Hematopoietic multipotent progenitor cell treated with erythropoietin and hydrocortisone succinate and interleukin-3 and kit ligand, for 6 days (in vitro differentiated cells): ENCODE measurements around the gene ME2.
"Not testable (repeated sequence)": the region's sequence is repeated elsewhere in the genome, so short reads cannot be mapped to it uniquely, and the experiment has no call there.

Experiments used
- DNase-seq: peaks from one replicate; pipeline ENCODE4 v3.0.0-alpha.2; 2015

ME2 gene

GRCh38 chr18:50928551-50928950 is 49.6 kb downstream of the ME2 start:
- no peak for DNase-seq

DNA sequence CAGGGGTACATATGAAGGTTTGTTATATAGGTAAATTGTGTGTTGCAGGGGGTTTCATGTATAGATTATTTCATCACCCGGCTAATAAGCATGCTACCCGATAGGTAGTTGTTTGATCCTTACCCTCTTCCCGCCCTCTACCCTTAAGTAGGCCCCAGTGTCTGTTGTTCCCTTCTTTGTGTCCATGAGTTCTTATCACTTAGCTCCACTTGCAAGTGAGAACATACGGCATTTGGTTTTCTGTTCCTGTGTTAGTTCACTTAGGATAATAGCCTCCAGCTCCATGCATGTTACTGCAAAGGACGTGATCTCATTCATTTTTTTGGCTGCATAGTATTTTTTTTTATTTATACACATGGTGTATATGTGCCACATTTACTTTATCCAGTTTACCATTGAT is 54.8 kb downstream of the ME2 start:
- no peak for DNase-seq

DNA sequence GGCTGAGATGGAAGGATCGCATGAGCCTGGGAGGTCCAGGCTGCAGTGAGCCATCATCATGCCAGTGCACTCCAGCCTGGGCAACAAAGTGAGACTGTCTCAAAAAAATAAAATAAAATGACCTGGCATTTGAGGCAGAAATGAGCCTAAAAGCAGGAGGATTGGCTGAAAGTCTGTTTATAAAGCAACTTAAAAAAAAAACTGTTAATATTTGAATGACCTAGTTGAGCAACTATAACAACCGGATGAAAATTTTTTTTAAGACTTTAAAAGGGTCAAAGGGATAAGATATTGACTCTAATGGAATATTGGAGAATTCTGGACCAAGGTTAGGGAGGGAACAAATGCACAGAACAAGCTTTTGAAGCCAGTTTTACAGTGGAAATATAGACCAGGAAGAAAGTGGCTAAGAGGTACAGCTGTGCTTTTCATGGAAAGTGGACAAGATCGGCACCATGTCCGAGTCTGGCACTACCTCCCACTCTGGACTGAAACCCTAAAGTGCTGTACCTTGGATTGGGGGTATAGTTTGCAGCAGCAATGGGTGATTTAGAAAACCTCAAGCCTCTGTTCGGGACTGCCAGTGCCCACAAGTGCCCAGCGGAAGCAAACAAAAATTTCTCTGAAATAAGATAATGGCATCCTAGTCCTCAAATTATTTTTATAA is 55.8 kb downstream of the ME2 start:
- no peak for DNase-seq

DNA sequence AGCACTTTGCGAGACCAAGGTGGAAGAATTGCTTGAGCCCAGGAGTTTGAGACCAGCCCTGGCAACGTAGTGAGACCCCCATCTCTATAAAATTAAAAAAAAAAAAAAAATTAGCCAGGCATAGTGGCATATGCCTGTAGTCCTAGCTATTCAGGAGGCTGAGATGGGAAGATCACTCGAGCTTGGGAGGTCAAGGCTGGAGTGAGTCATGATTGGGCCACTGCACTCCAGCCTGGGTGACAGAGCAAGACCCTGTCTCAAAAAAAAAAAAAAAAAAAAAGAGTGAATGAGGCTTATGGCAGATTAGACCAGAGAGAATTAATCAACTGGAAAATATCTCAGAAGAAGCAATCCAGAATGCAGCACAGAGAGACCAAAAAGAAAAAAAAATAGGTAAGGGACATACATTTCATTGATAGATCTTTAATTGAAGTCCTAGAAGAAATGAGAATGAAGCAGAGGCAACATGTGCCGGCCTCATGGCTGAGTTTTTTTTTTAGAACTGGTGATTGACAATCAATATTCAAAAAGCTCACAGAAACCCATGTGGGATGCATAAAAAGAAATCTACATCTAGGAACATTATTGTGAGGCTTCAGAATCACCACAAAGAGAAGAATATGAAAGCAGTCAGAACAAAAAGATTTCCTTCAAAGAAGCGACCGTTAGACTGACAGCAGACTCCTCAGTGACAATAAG is 56.7 kb downstream of the ME2 start:
- no peak for DNase-seq

DNA sequence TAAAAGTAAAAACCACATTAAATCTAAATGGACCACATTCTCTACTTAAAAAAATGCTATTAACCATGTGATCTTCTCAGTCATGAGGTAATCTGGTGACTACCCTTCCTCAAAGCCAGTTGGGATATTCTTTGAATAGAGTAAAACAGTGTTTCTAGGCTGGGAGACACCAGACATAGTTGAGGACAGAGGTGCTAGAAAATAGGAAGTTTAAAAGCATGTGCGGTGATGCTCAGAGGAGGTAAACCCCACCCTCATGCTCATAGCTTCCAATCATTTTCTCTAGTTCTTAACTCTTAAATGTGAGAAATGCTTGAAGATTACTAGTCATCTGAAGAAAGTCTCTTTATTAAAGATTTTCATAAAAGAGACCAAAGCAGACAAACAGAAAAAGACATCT is 58.3 kb downstream of the ME2 start:
- no peak for DNase-seq

DNA sequence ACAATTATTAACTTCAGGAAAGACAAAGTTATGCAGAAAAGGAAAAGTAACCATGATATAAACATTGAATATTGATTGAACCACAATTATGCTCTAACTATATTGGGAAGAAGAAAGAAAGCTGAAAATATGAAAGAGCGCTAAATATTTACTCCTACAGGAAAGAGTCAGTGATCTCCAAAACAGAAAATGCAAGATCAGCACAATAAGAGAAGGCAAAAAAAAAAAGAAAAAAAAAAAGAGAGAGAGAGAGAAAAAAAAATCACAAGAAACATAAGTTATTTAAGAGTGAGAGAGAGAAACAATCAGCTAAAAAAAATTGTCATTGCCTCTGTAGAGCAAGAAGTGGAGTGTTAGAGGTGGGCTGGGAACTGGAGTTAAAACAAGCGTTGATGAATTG is 60.0 kb downstream of the ME2 start:
- no peak for DNase-seq

GRCh38 chr18:50944245-50944932 is 65.5 kb downstream of the ME2 start:
- no peak for DNase-seq

- DNase-seq = not testable (repeated sequence)
These were observed 67.0 kb downstream of the ME2 start for GRCh38 chr18:50945918-50946317.

- no peak for DNase-seq
These were observed 69.0 kb downstream of the ME2 start for GRCh38 chr18:50947899-50948298.

DNA sequence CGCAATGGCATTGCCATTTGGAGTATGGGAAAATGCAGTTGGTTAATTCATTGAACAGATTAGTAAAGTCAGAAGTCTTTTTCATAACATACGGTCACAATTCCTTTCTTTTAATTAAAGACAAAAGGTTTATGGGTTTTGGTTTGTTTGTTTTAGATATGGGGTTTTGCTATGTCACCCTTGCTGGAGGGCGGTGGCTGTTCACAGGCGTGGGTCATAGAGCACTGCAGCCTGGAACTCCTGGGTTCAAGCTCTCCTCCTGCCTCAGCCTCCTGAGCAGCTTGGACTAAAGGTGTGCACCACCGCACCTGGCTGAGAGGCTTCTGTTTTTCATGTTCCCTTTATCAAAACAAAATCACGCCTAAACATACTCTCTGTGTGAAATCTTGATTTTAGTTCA is 70.3 kb downstream of the ME2 start:
- no peak for DNase-seq

DNA sequence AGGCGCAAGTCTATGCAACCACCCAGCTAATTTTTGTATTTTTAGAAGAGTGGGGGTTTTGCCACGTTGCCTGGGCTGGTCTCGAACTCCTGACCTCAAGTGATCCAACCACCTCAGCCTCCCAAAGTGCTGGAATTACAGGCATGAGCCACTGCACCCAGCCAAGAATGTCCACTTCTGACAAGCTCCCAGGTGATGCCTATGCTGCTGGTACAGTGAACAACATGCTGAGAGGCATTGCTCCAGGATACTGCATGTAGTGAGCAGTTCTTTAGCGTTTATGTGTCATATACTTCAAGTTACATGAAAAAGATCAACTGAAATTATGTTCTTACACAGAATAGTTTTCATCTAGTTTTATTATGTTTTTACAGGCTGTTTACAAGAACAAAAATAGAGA is 71.7 kb downstream of the ME2 start:
- no peak for DNase-seq

DNA sequence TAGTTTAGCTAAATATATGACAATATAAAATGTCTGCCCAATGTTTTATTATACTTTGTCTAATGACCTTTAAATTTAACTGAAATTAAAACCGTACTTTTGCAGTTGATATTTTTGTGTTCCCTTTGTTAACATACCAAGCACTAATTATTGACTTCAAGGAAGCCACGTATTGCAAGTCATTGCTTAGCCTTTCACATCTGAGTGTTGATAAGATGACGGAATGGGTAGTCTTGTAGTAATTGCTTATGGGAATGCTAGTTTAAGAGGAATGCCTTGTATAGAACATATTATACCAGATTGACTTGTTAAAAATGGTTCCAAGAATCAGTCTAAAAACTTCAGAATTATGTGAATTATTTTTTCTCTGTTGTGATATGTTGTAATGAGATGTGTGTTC is 74.9 kb downstream of the ME2 start:
- DNase-seq = no peak

- DNase-seq = no peak
These were observed 76.3 kb downstream of the ME2 start for GRCh38 chr18:50955253-50955652.

DNA sequence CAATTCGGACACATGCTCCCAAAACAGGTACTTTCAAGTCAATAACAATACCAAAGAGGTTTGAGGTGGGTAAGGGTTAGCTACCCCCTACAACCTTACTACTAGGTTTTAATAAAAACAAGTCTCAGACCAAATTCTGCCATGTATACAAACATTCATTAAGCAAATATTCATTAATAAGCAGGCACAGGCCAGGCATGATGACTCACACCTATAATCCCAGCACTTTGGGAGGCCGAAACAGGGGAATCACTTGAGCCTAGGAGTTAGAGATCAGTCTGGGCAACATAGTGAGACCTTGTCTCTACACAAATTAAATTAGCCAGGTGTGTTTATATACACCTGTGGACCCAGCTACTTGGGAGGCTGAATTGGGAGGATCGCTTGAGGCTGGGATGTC is 77.2 kb downstream of the ME2 start:
- DNase-seq = no peak

GRCh38 chr18:50961974-50962373 is 83.1 kb downstream of the ME2 start:
- DNase-seq = peak; percentile 13

- DNase-seq = peak; percentile 87
These were observed 89.1 kb downstream of the ME2 start, which contains the start of gene ELAC1 for GRCh38 chr18:50967714-50968661. Gene ELAC1 (plus strand): TSS chr18:50968040. CDS start chr18:50974405, 6,365 bp downstream.

- DNase-seq = peak; percentile 9
These were observed 90.5 kb downstream of the ME2 start for GRCh38 chr18:50969448-50969847.

DNA sequence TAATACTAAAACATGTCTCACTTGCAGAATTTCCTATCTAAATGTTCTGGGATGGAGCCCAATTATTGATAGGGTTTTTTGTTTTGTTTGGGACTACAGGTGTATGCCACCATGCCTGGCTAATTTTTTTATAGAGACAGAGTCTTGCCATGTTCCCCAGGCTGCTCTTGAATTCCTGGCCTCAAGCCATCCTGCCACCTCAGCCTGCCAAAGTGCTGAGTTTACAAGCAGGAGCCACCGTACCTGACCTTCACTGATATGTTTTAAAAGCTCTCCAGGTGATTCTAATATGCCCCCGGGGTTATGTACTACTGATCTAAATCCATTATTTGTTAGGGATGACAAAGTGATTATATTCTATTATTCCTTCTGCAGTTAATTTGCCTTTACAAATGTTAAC is 91.1 kb downstream of the ME2 start:
- no peak for DNase-seq

DNA sequence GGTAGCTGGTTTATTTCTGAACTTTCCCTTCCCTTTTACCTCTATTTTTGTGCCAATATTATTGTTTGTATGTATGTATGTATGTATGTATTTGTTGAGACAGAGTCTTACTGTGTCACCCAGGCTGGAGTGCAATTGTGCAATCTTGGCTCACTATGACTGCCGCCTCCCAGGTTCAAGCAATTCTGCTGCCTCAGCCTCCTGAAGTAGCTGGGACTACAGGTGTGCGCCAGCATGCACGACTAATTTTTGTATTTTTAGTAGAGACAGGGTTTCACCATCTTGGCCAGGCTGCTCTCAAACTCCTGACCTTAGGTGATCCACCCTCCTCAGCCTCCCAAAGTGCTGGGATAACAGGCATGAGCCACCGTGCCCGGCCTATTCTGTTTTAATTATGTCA is 93.5 kb downstream of the ME2 start:
- DNase-seq = not testable (repeated sequence)

DNA sequence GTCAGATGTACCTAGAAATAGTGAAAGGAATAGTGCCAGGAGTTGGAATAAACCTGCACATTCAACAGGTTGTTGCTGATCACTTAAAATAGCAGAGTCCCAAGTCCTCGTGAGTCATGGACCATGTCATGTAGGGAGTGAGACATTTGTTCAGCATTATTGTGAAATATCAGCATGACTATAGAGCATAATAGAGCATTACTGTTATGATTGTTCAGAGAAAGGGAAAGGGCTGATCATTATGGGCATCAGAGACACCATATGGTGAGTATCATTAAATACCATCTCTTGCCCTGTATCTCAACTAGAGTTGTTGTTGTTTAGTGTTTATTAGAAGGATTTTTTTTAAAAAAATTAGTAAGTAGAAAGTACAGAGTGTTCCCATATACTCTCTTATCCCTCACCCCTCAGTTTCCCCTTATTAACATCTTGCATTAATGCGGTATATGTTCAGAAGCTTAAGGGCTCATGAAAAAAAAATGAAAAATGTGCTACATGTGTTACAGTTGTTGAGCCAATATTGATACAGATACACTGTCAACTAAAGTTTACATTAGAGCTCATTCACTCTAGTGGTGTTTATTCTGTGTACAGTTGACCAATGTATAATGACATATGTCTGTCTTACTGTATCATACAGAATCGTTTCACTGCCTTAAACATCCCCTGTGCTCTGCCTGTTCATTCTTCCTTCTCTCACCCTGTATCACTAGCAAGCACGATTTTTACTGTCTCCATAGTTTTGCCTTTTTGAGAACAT is 94.6 kb downstream of the ME2 start:
- DNase-seq = no peak

GRCh38 chr18:50977037-50977760 is 98.3 kb downstream of the ME2 start:
- DNase-seq = no peak
